GM12865 (cell line): ENCODE data around the gene NUCB1.
"Not testable (repeated sequence)": the region's sequence is repeated elsewhere in the genome, so short reads cannot be mapped to it uniquely, and the experiment has no call there.

Experiments
- DNase-seq: peaks from one replicate; pipeline ENCODE4 v3.0.0; 2010; ENCODE audit warnings: low read depth
- H3K4me3 ChIP-seq: 2 replicates; pipeline ENCODE4 v1.5.1; 2011; ENCODE audit warnings: mild to moderate bottlenecking, low read depth, low read length, control low read depth
- CTCF ChIP-seq: IDR thresholded peaks from 2 replicates; pipeline ENCODE4 v1.5.1; 2011; ENCODE audit warnings: low read length, control low read depth, low read depth, inconsistent platforms; ENCODE audit not compliant: insufficient read depth; ENCODE audit errors: missing control alignments

The NUCB1 gene

DNA sequence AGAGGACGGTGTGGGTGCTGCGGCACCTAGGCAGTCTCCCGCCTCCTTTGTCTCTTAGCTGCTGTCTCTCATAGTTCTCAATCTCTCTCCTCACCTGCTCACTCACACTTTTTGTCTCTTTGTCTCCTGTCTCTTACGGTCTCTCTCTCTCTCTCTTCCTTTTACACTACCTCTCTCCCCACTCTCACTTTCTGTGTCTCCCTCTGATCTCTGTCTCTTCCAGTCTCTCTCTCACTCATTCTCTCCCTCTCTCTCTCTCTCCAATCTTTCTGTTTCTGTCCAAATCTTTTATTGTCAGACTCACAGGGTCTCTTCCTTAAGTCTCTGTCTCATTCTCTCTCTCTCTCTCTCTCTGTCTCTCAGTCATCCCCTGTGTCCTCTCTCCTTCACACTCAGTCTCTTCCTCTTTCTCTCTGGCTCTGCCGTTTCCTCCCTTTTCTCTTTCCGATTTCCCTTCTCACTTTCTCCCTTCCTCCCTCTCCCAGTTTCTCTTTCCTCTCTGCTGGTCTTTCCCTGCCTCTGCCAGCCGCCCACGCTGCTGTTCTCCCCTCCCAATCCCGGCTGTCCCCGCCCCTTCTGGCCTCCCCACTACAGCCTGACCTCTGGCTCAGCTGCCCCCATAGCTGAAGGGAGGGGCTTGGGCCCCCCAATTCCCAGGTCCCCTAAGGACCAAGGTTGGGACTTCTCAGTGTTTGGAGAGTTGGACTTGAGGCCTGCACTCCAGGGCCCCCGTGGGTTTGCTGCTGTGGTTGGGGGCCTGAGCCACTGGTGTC lies 31.8 kb upstream of the NUCB1 start, which contains the start of gene PLEKHA4:
PLEKHA4 (minus strand) TSS at position 504 of the 773 bp plus-strand sequence. CDS start 997 bp downstream, outside the sequence.
- no peak for DNase-seq
- no peak for TF ChIP-seq CTCF
- peak within 1 kb of the TSS; percentile 31 for H3K4me3 ChIP-seq

- no peak overlapping the region for H3K4me3 ChIP-seq
- DNase-seq, result no peak
- TF ChIP-seq CTCF, result no peak
Observed at GRCh38 chr19:48870048-48870447, 30.1 kb upstream of the NUCB1 start.

- not testable (repeated sequence) for H3K4me3 ChIP-seq, DNase-seq
Observed at GRCh38 chr19:48871471-48872181, 28.5 kb upstream of the NUCB1 start.

DNA sequence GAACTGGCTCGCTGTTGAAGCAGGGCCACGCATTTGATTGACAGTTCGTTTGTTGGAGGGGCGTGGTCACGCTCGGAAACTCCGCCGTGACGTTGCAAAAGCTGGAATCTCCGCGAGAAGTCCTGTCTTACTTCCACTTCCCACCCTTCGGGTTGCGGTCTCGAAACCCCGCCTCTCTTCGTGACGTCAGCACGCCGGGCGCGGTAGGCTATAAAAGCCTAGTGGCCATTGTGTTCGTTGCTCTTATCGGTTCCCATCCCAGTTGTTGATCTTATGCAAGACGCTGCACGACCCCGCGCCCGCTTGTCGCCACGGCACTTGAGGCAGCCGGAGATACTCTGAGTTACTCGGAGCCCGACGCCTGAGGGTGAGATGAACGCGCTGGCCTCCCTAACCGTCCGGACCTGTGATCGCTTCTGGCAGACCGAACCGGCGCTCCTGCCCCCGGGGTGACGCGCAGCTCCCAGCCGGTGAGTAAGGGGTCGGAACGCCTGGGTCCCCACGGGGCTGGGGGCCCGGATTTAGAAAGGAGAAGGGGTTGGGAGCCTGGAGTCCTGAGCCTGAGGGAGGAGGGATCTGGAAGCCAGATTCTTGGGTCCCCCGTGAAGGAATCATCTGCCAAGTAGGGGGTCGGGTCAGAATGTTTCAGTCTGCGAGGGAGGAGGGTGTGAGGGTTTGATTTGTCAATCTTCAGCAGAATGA lies 27.8 kb upstream of the NUCB1 start, which contains the start of gene PPP1R15A:
PPP1R15A (plus strand) TSS at position 240 of the 702 bp plus-strand sequence. CDS start 813 bp downstream, outside the sequence.
- DNase-seq, result peak; percentile 99
- no peak for TF ChIP-seq CTCF
- peak within 1 kb of the TSS; percentile 89 for H3K4me3 ChIP-seq

DNA sequence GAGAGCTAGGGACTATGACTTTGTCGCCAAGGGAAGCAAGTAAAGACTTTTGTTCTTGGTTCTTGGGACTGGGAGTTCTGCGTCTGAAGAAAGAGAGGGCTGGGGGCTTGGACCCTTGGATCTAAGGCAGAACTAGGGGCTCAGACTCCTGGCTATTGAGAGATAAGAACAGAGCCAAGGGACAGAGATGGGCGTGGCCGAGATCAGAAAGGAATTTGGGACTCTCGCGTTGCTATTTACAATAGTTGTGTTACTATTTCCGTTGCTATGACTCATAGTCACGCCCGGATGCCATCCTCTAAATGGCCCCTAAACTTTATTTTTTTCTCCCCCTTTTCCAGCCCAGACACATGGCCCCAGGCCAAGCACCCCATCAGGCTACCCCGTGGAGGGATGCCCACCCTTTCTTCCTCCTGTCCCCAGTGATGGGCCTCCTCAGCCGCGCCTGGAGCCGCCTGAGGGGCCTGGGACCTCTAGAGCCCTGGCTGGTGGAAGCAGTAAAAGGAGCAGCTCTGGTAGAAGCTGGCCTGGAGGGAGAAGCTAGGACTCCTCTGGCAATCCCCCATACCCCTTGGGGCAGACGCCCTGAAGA lies 27.1 kb upstream of the NUCB1 start:
- DNase-seq, result peak; percentile 89
- TF ChIP-seq CTCF, result no peak

GRCh38 chr19:48873476-48874302 lies 26.4 kb upstream of the NUCB1 start:
- no peak for DNase-seq
- no peak for TF ChIP-seq CTCF
- peak overlapping the region; percentile 89 for H3K4me3 ChIP-seq

More for the DNA sequence above, 27.1 kb upstream of the NUCB1 start:
- H3K4me3 ChIP-seq, result peak overlapping the region; percentile 89
